Measurements from ENCODE around the gene CD40LG.

DNA sequence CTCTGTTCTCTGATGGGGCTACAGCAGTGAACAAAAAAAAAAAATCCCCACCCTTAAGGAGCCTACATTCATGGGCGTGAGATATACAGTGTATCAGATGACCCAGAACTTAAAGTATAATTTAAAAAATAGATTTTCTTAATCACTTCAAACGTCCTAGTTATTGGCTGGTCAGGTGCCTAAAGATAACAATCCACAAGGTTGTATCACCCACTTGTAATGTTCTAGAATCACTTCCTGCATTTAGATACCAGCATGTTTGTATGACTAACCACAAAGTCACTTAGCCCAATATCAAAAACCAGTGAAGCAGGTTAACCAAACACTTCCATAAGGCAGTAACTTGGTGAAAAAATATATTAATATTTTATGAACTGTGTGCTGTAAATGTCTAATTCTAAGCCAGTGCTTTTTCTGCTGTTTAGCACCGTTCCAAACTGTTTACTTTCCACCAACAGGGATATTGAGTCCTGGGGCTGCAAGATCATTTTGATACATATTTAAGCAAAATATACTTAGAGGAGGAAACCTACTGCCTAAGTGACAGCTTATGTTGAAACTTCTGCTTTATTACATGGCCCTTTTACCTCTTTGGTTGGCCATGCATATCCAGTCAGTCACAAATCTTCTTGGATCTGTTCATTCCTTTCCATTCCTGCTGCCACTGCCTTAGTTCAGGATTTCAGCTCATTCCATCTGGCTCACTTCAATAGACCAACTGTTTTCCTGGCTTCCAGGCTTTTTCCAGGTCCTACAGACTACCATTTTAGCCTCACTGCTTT is 43.3 kb downstream of the CD40LG start:
- TF ChIP-seq, protein P1, sequence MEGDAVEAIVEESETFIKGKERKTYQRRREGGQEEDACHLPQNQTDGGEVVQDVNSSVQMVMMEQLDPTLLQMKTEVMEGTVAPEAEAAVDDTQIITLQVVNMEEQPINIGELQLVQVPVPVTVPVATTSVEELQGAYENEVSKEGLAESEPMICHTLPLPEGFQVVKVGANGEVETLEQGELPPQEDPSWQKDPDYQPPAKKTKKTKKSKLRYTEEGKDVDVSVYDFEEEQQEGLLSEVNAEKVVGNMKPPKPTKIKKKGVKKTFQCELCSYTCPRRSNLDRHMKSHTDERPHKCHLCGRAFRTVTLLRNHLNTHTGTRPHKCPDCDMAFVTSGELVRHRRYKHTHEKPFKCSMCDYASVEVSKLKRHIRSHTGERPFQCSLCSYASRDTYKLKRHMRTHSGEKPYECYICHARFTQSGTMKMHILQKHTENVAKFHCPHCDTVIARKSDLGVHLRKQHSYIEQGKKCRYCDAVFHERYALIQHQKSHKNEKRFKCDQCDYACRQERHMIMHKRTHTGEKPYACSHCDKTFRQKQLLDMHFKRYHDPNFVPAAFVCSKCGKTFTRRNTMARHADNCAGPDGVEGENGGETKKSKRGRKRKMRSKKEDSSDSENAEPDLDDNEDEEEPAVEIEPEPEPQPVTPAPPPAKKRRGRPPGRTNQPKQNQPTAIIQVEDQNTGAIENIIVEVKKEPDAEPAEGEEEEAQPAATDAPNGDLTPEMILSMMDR (IDR thresholded peaks at IDR 0.05; ENCODE audit: poor library complexity), result no peak
- no peak for TF ChIP-seq EZH2 (IDR thresholded peaks at IDR 0.05; ENCODE audit: borderline replicate concordance)
